NCI-H187 treated with DMSO at 0.1 percent for 48 hours (cell line): ENCODE measurements around the gene BLID.

ENCODE experiments used
- DNase-seq: peaks from one replicate; lab custom pipeline; 2025; lab: John Stamatoyannopoulos, UW

The BLID gene

GRCh38 chr11:122081073-122081472 is 34.9 kb downstream of the BLID start:
- DNase-seq: no peak

GRCh38 chr11:122077459-122077858 is 38.6 kb downstream of the BLID start:
- DNase-seq: no peak

- no peak for DNase-seq
Observed at GRCh38 chr11:122076512-122077120, 39.4 kb downstream of the BLID start.

- no peak for DNase-seq
Observed at GRCh38 chr11:122075016-122075415, 41.0 kb downstream of the BLID start.

GRCh38 chr11:122074022-122074421 is 42.0 kb downstream of the BLID start:
- no peak for DNase-seq

- DNase-seq: no peak
Observed at GRCh38 chr11:122071709-122072202, 44.3 kb downstream of the BLID start.

- DNase-seq: peak; percentile 8
Observed at GRCh38 chr11:122069707-122070360, 46.2 kb downstream of the BLID start.

- DNase-seq: no peak
Observed at GRCh38 chr11:122068837-122069236, 47.2 kb downstream of the BLID start.

GRCh38 chr11:122068141-122068540 is 47.9 kb downstream of the BLID start:
- DNase-seq: no peak
